ENCODE data around the gene PFKFB4. TPM values are rescaled to one million over a fixed set of nuclear protein-coding genes. Genes with fewer than 3 reads are reported as not detected.

PFKFB4 gene
- total RNA-seq, 1 donor from 2014 or later, result 2.4 TPM

DNA sequence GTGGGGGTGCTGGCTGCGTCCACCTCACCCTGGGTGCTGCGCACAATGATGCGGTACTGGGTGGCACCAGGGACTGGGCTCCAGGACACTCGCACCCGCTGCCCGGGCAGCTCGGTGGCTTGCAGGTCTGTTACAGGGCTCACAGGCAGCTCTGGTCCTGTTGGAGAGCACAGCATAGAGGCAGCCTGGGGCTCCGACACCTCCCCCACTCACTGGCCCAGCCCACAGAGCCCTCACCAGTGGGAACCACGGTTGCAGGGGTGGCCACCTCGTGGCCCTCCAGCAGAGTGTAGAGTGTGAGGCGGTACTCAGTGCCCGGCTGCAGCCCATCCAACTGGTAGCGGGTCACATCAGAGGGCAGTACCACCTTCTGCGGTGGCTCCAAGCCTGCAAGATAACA, 34.8 kb upstream of the PFKFB4 start:
- ATAC-seq, result no peak
- intact Hi-C loops (cut with DNase I), result no loop called here
- peak; percentile 54 for DNase-seq (ENCODE audit: missing footprints)

DNA sequence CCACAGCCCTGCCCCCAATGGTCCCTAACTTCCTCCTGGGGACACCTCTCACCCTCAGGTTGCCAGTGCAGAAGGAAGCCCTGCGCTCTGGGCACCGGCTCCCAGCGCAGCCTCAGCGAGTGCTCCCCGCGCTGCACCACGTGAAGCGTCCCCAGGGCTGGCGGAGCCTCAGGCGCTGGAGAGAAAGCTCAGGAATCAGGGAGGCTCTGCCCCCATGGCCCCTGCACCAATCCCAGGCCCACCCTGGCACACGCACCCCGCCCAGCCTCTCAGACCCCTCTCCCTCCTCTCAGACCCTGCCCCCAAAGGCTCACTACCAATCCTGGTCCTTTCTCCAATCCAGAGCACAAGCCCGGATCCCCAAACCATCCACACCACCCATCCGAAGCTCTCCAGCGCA, 31.6 kb upstream of the PFKFB4 start:
- ATAC-seq (no peak), DNase-seq (ENCODE audit: missing footprints) (no peak)
- intact Hi-C loops (cut with DNase I), result no loop called here

DNA sequence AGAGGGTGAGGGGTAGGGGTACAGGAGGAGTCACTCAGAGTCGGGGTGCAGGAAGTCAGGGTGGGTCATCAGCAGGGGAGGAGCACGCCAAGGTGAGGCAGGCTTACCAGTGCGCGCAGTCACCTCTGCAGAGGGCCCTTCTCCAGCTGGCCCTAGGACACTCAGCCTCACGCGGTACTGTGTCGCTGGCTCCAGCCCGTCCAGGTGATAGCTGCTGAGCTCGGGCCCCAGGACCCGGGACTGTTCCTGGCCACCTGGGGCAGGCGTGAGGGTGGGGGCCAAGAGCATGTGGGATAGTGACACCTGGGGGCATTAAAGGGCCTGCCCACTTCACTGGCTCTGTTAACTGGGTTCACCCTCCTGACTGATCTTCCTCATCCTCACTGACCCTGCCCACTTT, 31.1 kb upstream of the PFKFB4 start:
- no peak for DNase-seq (ENCODE audit: missing footprints)
- intact Hi-C loops (cut with DNase I), result no loop called here
- ATAC-seq, result no peak

DNA sequence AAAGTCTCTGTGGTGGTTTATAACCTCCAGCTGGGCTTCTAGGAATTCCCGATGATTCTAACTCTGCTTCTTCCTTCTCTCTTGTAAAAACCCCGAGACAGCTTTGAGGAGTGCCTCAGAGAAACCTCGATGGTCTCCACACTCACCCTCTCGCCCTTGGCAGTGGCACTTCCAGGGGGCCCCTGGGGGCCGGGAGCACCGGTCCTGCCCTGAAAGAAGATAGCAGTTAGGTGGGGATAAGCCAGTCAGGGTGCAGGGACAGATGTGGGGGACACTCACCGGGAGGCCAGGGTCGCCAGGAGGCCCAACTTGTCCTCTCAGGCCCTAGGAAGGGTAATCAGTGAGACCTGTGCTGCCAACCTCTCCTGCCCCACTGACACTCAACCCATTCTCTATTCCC, 28.8 kb upstream of the PFKFB4 start:
- DNase-seq (ENCODE audit: missing footprints) (no peak), ATAC-seq (no peak)
- intact Hi-C loops (cut with DNase I), result no loop called here

DNA sequence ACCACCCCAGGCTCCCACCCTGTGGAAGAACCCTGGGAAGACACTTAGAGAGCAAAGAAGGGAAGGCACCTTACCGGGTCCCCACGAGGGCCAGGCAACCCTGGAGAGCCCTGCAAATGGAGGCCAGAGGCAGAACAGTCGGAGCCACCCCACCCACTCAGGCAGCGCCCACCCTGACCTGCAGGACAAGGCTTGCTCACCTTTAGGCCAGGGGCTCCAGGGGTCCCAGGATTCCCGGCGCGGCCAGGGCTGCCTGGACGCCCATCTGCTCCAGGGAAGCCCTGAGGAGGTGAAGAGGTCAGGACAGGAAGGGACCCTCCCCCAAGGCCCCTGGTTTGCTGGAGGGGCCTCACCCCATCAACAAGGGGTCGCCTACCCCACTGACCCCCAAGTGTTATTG, 28.2 kb upstream of the PFKFB4 start:
- ATAC-seq (no peak), DNase-seq (ENCODE audit: missing footprints) (no peak)
- intact Hi-C loops (cut with DNase I), result no loop called here

DNA sequence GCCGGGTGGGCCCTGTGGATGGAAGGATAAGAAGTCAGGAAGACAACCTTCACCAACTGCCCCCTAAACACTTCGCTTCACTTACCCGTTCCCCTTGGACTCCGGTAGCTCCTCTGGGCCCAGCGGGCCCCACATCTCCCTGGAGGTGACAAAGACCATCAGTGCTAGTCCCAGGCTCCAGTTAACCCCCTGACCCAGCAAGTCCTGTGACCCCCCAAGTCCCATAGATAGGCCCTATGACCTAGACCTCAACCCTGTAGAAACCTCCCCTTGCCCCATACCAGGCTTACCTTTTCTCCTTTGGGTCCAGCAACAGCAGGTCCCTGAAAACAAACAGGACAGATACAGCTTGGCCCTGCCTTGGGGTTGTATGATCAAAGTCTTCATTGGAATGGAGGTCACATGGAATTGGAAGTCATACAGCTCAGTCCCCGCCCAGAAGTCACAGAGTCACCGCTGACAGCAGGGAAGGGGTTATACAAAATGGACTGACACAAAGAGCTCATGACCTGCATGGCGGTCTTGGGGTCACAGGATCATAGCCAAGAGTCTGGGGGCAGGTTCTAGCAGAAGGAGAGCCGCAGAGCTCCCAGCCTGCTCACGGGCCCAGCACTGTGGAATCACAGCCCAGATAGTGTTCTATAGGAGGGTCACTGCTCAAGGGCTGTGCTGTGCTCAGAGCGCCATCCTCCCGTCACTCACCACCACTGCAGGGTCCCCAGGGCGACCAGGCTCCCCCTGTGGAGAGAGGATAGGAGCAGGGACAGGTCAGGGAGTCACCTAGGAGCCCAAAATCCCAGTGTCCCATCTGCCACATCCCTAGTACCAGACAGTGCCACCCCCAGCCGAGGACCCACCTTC, 25.2 kb upstream of the PFKFB4 start:
- DNase-seq (ENCODE audit: missing footprints) (no peak), ATAC-seq (no peak)
- intact Hi-C loops (cut with DNase I), result no loop called here

DNA sequence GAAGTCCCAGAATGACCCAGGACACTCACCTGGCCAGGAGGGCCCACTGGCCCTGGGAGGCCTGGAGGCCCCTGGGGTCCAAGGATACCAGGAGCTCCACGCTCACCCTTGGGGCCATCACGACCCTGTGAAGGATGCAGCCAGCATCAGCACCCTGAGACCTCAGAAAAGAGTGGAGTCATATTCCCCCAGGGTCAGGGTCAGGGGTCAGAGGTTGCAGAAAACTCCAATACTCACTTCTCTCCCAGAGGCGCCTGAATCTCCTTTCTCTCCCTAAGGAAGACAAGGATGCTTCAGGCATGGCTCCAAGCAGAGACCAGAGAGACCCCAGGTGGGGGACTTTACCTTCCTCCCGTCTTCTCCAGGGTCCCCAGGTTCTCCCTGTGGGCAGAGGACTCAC, 20.0 kb upstream of the PFKFB4 start:
- intact Hi-C loops (cut with DNase I), result no loop called here

DNA sequence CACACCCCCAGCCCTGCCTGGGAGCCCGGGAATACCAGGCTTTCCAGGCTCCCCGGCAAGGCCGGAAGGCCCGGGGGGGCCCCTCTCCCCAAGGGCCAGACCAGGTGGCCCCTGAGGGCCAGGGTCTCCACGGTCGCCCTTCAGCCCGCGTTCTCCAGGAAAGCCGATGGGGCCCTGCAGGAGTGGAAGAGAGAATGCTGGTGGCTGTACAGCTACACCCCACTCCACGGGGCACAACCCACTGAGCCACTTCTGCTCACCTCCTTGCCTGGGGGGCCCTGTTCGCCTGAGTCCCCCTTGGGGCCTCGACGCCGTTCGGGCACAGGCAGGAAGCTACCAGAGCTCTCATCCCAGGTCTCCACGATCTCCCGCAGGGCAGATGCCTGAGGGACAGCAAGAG, 18.8 kb upstream of the PFKFB4 start:
- intact Hi-C loops (cut with DNase I), result no loop called here
- ATAC-seq (no peak), DNase-seq (ENCODE audit: missing footprints) (no peak)

More for the DNA sequence above, 20.0 kb upstream of the PFKFB4 start:
- DNase-seq (ENCODE audit: missing footprints) (no peak), ATAC-seq (no peak)

DNA sequence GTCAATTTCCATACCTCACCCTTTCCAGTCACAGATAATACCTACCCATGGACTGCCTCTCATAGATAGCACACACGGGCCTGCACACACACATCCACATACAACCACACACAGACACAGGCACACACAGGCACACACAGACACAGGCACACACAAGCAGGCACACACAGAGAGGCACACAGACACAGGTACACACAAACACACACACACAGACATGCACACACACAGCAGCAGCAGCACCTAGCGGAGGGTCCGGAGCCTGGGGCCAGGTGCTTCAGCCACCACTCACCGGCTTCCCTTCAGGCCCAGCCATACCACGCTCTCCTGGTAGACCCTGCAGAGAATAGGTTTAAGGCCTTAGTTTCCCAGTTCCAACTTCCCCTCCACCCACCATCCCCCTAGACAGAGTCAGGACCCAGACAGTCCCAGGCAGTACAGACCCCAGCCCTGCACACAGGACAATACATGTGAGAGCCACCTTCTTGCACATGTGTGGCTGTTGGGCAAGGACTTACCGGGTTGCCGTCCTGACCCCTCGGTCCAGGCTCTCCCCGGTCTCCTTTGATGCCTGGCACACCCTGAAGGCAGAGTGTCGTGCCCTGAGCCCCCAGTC, 17.5 kb upstream of the PFKFB4 start:
- intact Hi-C loops (cut with DNase I), result no loop called here
- ATAC-seq (no peak), DNase-seq (ENCODE audit: missing footprints) (no peak)

DNA sequence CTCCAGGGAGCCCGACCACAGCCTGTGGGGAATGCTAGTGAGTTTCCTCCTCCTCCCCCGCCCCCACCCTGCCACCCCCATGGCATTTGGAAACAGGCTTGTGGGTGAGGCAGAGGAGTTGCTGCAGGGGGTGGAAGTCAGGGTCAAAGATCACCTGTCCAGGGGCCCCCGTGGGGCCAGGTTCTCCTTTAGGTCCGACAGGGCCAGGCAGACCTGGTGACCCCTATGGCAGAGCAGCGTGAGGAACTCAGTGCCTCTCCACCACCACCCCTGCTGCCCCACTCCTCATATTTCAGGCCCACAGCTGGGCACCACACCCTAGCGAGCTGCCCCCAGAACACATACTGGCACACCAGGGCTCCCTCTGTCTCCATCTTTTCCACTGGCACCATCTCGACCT, 15.9 kb upstream of the PFKFB4 start:
- intact Hi-C loops (cut with DNase I), result no loop called here
- DNase-seq (ENCODE audit: missing footprints) (no peak), ATAC-seq (no peak)

DNA sequence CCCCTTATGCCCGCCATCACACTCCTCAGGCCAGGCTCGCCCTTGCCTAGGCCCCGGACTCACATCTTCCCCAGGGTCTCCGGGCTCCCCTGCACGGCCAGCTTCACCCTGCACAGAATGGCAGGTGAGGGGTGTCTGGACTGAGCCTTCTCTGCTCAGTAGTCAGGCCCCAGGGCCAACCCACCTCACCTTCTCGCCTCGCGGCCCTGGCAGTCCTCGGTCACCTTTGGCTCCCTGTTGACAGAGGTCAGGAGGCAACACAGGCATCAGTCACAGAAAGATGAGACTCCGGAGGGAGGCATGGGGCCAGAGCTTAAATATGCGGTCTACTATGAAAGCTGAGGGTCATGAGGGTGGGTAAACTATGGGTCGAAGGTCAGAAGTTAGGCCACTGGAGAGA, 15.3 kb upstream of the PFKFB4 start:
- ATAC-seq (no peak), DNase-seq (ENCODE audit: missing footprints) (no peak)
- intact Hi-C loops (cut with DNase I), result no loop called here

DNA sequence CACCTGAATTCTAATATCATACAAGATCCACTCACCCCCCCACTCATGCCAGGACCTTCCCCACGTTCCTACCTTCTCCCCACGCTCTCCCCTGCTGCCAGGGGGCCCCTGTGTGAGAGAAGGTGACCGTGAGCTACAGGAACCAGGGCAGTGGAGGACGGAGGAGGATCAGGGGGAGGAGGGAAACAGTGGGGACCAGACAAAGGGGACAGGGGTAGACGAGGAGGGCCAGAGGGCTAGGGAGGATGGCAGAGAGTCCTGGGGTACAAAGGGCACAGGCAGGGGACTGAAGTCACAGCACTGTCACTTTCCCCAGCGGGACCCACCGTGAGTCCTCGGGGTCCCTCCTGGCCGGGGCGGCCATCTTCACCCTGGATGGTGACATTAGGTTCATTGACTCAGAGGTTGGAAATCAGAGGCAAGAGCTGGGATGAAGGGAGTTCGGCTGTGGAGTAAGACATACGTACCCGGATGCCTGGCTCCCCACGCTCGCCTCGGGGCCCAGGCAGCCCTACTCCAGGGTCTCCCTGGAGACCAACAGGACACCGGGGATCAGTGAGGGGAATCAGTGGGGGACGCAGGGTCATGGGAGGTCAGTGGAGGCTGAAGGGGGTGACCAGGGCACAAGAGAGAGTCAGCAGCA, 13.3 kb upstream of the PFKFB4 start:
- DNase-seq (ENCODE audit: missing footprints), result no peak
- intact Hi-C loops (cut with DNase I), result no loop called here
- ATAC-seq, result no peak

DNA sequence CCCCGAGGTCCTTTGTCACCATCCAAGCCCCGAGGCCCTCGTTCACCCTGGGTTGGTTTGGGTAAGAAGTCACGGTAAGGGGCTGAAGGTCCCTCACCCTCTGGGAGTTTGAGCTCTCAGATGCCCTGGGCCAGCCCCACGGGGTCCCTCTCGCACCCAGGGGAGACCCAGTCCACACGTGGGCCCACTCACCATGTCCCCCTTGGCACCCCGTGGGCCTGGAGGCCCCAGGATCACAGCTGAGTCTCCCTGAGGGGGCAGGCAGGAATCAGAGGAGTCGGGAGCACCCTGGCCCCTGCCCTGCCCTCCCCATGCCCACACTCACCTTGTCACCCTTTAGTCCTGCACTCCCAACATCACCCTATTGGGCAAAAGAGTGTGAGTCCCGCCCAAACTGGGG, 12.8 kb upstream of the PFKFB4 start:
- DNase-seq (ENCODE audit: missing footprints) (no peak), ATAC-seq (no peak)
- intact Hi-C loops (cut with DNase I), result no loop called here

DNA sequence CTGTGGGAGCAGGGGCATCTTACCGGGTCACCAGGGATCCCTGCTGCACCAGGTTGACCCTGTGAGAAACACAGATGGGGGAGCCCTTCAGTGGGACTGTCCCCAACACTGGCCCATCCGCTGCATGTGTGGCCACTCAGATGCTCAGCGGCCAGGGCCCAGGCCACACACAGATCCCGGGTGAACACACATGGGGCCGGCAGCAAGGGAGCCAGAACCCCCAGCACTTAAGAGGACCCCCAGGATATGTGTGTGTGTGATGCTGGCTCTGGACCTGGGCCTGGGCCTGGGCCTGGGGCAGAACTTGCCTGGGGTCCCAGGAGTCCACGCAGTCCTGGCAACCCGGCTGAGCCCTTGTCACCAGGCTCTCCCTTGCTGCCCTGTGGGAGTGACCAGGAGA, 11.9 kb upstream of the PFKFB4 start:
- intact Hi-C loops (cut with DNase I), result no loop called here
- ATAC-seq (no peak), DNase-seq (ENCODE audit: missing footprints) (no peak)

DNA sequence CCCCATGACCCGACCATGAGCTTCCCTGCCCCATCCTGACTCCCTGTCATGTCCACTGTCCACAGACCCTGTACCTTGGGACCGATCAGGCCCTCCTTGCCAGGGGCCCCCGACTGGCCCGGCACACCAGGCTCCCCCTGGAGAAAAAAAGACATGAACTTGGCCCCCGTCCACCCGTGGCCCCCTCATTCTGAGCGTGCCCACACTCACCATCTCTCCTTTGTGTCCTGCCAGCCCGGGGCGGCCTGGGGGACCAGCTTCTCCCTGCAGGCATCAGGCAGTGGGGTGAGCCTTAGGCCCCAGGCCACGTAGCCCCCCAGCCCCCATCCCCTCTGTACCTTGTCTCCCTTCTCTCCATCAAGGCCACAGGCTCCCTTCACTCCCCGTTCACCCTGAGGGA, 10.9 kb upstream of the PFKFB4 start:
- intact Hi-C loops (cut with DNase I), result no loop called here
- no peak for ATAC-seq

DNA sequence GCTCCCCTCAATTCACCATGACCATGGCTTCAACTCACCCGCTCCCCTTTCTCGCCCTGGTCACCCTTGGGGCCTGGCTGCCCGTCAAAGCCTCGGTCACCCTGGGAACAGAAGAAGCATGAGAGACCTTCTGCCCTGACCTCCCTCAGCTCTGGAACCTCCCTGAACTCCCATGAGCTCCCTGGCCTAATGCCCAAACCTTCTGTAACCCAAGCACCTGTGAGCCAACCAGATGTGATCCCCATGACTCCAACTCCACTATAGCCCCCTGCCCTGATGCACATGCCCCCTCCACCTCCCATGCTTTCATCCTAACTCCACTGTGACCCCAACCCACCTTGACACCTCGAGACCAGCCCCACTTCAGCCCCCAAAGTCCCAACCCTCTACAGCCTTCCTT, 10.5 kb upstream of the PFKFB4 start:
- intact Hi-C loops (cut with DNase I), result no loop called here
- no peak for DNase-seq (ENCODE audit: missing footprints)
- ATAC-seq, result no peak

More for the DNA sequence above, 10.9 kb upstream of the PFKFB4 start:
- DNase-seq (ENCODE audit: missing footprints), result no peak

DNA sequence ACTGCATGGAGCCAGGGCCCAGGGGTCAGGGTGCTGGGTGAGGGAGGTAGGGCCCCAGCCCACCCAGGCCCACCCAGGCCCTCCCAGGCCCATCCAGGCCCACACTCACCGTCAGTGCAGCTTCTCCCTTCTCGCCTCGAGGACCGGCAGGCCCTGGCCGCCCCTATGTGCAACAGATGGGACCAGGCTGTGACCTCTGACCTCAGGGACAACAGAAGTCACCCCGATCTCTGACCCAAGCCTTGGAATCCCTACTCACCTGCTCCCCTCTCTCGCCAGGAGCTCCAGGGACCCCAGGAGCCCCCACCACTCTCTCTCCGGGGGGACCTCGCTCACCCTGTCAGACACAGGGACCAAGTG, 9.8 kb upstream of the PFKFB4 start:
- no peak for DNase-seq (ENCODE audit: missing footprints)
- intact Hi-C loops (cut with DNase I), result no loop called here
- no peak for ATAC-seq

DNA sequence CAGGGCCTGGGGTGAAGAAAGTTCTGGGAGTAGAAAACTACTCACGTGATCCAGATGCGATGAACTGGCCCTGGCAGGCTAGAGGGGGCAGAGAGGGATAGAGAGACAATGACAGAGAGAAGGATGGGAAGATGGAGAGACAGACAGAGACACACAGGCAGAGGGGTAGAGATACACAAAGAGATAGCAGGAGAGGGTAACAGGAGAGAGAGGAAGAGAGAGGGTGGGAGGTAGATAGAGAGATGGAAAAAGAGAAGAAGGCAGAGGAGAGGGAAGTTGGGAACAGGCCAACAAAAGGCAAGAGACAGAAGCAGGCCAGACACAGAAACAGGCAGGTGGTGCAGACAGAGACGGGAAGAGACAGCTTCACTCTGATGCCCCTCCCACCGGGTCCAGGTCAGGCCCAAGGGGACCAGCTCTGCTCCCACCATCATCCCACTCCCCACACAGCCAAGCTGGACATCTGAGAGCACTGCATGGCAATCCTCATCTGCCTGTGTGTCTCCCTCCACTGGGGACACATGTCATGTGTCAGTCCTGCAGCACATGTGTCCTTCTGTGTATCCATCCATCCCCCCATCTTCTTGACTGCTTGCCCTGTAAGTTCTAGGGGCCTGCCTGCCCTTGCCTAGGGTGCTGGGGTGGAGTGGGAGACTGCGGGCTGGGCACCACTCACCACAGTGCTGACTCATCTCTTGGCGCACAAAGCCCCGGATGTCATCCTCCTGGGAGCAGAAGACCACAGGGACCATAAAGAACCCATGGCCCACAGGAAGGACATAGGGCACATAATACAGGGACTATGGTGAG, 9.2 kb upstream of the PFKFB4 start:
- intact Hi-C loops (cut with DNase I), result no loop called here
- no peak for DNase-seq (ENCODE audit: missing footprints)
- ATAC-seq, result no peak

DNA sequence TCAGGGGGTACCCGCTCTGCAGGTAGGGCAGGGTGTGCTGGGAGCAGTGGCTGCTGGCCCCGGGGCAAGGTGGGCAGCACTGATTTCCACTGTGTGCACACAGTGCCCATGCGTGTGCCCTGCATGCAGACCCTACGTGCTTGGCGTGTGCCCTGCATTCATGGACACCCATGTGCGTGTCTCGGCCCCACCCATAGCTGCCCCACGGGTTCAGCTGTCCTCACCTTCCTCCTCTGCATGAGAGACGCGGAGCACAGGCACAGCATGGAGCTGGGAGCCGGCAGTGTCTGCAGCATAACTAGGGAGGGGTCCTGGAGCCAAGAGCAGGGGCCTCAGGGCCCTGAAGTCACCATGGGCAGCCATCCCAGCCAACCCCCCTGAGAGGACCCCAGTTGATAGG, 8.6 kb upstream of the PFKFB4 start:
- DNase-seq (ENCODE audit: missing footprints) (no peak), ATAC-seq (no peak)
- intact Hi-C loops (cut with DNase I), result no loop called here

DNA sequence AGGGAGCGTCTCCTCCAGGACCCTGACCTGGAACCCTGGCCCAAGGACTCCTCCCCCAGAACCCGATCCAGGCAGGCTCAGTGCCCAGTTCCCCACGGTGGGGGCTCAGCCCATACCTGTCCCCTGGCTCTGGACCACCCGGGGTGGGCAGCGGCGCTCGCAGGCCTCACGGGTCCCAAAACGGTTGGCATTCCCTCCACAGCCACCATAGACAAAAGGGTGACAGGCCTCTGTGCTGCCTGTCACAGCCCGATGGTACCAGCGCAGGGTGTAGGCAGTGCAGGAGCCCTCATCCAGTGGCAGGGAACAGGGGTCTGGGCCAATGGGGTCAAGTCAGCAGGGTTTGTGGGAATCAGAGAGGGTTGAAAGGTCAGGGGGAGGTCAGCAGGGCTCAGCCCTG, 8.1 kb upstream of the PFKFB4 start:
- ATAC-seq (no peak), DNase-seq (ENCODE audit: missing footprints) (no peak)
- intact Hi-C loops (cut with DNase I), result no loop called here

Measured in Right ventricle myocardium inferior (tissue), 1 donor.